Fibroblast of the conjunctiva (primary cell): ENCODE measurements around the gene LASP1NB.
"Not testable (repeated sequence)": the region's sequence is repeated elsewhere in the genome, so short reads cannot be mapped to it uniquely, and the experiment has no call there.

Source experiments
- DNase-seq: peaks from one replicate; pipeline ENCODE4 v3.0.0-alpha.2; 2010; ENCODE audit warnings: low read depth

The LASP1NB gene

DNA sequence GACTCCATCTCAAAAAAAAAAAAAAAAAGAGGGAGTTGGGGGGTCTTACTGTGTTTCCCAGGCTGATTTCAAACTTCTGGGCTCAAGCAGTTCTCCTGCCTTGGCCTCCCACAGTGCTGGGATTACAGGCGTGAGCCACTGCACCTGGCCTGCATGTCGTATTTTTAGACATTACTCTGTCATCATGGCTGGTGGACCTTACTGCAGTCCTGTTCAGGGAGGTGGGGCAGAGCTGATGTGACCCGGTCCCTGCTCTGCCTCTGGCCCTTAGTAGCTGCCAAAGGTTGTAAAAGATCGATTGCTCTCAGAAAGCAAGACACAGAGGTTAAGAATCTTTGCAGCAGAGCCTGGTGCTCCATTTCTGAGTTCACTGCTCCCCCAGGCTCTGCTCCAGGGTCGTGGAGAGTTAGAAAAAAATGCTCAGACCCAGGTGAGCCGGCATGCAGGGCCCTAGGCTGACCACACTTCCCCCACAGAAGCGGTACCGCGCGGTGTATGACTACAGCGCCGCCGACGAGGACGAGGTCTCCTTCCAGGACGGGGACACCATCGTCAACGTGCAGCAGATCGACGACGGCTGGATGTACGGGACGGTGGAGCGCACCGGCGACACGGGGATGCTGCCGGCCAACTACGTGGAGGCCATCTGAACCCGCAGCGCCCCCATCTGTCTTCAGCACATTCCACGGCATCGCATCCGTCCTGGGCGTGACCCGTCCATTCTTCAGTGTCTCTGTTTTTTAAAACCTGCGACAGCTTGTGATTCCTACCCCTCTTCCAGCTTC is 7.1 kb upstream of the LASP1NB start:
- DNase-seq, result no peak

DNA sequence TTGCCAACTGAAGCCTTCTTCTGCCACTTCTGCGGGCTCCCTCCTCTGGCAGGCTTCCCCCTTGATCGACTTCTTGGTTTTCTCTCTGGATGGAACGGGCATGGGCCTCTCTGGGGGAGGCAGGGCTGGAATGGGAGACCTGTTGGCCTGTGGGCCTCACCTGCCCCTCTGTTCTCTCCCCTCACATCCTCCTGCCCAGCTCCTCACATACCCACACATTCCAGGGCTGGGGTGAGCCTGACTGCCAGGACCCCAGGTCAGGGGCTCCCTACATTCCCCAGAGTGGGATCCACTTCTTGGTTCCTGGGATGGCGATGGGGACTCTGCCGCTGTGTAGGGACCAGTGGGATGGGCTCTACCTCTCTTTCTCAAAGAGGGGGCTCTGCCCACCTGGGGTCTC is 6.5 kb upstream of the LASP1NB start:
- DNase-seq, result no peak

DNA sequence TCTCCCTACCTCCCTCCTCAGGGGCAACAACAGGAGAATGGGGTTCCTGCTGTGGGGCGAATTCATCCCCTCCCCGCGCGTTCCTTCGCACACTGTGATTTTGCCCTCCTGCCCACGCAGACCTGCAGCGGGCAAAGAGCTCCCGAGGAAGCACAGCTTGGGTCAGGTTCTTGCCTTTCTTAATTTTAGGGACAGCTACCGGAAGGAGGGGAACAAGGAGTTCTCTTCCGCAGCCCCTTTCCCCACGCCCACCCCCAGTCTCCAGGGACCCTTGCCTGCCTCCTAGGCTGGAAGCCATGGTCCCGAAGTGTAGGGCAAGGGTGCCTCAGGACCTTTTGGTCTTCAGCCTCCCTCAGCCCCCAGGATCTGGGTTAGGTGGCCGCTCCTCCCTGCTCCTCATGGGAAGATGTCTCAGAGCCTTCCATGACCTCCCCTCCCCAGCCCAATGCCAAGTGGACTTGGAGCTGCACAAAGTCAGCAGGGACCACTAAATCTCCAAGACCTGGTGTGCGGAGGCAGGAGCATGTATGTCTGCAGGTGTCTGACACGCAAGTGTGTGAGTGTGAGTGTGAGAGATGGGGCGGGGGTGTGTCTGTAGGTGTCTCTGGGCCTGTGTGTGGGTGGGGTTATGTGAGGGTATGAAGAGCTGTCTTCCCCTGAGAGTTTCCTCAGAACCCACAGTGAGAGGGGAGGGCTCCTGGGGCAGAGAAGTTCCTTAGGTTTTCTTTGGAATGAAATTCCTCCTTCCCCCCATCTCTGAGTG is 5.9 kb upstream of the LASP1NB start:
- no peak for DNase-seq

DNA sequence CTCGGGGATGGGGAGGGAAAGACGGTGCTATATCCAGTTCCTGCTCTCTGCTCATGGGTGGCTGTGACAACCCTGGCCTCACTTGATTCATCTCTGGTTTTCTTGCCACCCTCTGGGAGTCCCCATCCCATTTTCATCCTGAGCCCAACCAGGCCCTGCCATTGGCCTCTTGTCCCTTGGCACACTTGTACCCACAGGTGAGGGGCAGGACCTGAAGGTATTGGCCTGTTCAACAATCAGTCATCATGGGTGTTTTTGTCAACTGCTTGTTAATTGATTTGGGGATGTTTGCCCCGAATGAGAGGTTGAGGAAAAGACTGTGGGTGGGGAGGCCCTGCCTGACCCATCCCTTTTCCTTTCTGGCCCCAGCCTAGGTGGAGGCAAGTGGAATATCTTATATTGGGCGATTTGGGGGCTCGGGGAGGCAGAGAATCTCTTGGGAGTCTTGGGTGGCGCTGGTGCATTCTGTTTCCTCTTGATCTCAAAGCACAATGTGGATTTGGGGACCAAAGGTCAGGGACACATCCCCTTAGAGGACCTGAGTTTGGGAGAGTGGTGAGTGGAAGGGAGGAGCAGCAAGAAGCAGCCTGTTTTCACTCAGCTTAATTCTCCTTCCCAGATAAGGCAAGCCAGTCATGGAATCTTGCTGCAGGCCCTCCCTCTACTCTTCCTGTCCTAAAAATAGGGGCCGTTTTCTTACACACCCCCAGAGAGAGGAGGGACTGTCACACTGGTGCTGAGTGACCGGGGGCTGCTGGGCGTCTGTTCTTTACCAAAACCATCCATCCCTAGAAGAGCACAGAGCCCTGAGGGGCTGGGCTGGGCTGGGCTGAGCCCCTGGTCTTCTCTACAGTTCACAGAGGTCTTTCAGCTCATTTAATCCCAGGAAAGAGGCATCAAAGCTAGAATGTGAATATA is 4.8 kb upstream of the LASP1NB start:
- no peak for DNase-seq

DNA sequence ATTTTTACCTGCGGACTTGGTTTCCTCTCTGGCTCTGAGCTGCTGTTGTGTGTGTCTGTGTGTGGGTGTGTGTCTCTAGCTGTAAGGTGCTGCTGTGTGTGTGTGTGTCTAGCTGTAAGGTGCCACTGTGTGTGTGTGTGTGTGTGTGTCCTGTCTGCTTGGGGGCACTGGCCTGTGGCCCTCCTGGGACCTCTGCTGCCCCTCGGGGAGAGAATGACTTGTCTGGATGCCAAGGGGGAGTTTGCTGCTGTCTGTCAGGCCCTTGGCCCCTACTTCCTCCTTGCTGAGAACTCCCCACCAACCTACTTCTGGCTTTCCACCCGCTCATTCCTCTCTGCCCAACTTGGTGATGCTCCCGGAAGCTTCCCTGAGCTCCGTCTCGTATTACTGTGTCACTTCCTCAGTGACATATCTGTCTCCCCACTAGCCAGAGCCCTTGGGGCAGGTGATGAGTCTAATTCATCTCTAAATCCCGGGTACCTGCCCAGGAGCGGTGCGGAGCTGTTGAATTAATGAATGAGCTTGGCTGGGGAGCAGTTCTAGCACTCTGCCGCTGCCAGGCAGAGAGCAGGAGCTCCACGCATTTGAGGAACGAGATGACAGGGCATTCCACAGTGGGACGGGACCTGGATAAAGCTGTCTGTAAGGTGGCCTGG is 3.5 kb upstream of the LASP1NB start:
- no peak for DNase-seq

DNA sequence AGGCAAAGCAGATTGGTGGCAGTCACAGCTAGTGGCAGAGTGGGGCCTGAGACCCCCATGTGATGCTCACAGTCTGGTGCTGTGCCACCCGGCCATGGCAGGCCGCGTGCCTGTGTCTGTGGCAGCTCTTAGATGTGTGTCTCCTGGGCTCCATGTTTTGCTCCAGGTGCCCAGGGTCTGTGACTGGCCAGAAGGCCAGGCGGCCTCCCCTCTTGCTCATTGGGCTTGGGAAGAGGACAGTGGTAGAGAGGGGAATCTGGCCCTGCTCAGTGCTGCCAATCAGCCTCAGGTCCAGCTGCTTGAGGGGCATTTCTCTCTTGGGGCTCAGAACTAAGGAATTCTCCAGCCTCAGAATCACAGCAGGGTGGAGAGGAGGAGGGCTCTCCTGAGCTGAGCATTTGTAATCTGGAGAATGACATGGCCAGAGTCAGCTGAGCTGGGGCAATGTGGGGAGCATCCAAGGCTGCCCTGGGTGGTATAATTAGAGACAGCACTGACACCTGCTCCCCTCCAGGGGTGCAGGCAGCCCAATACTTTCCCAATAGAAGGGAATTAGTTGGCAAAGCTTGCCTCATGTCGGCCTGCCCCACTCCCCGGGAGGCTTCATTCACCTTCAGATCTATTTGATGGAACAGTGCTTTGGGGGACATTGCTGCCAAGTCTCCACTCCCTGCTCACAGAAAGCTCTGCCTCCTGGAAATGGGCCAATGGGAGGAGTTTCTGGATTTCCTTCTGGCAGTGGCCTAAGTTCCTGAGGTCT is 2.7 kb upstream of the LASP1NB start:
- DNase-seq, result peak; percentile 79

DNA sequence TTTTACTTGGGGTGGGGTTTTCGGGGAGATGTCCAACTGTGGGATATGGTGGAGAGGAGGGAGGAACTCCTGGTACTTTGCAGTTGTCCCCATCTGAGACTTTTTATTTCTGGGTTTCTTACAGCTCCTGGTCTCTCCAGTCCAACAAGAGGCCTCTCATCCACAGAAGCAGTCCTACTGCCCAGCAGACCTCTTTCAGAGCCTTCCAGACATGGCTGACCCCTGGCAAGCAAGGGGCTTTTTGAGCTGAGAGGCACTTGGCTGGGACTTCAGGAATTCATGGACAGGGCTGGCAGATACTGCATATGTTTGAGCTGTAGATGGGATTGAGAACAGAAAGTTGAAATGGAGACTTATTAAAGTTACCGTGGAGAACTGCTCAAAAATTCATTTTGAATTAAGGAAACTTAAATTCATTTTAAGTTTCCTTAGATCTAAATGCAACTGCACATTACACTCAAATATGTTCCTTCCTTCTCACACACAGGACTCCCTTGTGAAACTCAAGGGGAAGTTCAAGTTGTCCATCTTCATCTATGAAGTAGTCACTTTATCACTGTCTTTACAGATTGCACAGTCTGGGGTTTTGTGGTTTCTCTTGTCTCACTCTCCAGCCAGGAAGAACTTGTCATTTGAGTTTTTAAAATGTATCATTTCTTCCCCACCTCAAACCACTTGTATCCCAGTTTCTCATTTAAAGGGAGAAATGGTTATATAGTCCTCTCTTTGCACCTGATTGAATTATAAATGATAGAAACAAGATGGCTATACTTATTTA is 1.1 kb downstream of the LASP1NB start:
- DNase-seq, result no peak

DNA sequence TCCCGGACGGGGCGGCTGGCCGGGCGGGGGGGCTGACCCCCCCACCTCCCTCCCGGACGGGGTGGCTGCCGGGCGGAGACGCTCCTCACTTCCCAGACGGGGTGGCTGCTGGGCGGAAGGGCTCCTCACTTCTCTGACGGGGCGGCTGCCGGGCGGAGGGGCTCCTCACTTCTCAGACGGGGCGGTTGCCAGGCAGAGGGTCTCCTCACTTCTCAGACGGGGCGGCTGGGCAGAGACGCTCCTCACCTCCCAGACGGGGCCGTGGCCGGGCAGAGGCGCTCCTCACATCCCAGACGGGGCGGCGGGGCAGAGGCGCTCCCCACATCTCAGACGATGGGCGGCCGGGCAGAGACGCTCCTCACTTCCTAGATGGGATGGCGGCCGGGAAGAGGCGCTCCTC is 5.4 kb downstream of the LASP1NB start:
- DNase-seq, result not testable (repeated sequence)

DNA sequence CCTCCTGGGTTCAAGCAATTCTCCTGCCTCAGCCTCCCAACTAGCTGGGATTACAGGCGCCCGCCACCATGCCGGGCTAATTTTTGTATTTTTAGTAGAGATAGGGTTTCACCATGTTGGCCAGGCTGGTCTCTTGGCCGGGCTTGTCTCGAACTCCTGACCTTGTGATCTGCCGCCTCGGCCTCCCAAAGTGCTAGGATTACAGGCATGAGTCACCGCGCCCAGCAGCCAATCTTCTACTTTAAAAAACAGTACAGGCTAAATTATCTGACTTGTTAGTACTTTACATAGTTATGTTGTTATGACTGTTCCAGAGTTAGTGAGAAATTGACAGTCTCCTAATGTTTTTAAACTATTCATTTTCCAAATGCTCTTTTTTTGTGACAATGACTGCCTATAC is 8.5 kb downstream of the LASP1NB start:
- not testable (repeated sequence) for DNase-seq

DNA sequence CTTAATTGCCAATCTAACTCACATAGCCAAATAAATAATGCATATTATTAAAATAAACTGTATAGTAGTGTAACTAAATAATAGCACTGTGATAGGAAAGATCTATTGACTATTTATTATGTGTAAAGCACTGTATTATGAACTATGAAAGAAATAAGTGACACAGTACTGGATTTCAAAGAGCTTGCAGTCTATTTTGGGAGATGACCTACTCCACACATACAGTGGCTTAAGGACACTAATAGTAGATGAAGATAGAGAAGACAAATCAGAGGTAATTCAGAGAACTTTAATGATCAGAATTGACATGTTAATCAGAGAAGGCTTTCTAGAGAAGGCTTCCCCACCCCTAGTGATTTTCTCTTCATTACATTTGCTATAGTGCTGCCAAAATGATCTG is 14.6 kb downstream of the LASP1NB start:
- no peak for DNase-seq

DNA sequence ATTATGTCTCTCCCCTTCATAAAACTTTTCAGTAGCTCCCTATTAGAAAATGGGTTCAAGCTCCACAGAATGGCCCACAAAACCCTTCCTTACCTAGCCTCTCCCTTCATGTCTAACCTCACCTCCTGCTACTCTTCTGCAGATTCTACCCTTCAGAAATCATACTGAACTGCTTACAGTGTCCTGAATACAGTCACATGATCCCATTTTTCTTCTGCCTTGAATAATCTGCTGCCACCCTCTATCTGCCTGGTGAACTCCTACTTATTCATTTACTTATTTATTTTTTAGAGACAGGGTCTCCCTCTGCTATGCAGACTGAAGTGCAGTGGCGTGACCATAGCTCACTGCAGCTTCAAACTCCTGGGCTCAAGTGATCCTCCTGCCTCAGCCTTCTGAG is 15.0 kb downstream of the LASP1NB start:
- no peak for DNase-seq

DNA sequence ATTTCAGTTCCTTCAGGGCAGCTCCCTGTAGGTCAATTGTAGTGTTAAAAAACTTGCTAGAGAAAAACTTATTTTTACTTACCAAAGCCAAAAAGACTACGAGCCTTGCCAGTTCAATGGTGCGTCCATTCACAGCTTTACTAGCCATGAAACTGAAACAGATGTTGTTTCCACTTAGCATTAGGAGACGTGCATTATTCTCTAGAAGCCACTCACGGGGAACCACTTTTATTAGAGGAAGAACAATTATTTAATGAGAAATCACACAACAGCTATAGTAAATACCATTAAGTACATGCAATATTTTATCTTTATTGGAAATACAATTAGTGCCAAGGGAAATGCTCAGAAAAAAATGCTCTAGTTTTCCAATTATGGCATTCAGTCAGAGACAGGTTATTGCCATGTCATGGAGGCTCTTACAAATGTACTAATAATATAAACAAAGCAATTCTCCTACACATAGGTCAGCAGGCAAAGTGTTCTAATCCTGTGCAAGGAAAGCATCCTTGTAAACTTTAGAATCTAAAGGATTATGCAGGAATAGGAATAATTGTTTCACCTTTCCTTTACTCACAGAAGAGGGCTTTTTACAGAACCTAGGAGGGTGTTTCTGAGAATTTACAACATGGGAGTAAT is 17.4 kb downstream of the LASP1NB start:
- DNase-seq, result no peak

DNA sequence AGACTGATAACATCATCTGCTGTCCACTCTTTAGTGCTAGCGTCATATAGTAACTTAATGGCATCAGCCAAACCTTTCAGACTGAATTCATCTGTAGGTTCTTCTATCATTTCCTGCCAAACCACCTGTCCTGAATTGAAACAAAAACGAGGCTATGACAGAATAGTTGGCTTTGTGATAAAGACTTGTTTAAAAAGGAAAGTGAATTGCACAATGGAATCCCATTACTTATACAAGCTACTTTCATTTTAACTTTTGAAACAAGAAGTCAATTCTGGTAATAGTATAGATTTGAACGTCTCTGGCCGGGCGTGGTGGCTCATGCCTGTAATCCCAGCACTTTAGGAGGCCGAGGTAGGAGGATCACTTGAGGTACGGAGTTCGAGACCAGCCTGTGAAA is 18.2 kb downstream of the LASP1NB start:
- DNase-seq, result no peak

DNA sequence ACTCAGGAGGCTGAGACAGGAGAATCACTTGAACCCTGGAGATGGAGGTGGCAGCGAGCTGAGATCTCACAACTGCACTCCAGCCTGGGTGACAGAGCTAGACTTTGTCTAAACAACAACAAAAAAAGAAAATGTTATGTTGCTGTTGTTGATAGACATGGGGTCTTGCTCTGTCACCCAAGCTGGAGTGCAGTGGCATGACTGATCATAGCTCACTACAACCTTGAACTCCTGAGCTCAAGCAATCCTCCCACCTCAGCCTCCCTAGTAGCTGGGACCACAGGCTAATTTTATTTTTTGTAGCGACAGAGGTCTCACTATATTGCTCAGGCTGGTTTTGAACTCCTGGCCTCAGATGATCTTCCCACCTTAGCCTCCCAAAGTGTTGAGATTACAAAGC is 21.8 kb downstream of the LASP1NB start:
- no peak for DNase-seq

DNA sequence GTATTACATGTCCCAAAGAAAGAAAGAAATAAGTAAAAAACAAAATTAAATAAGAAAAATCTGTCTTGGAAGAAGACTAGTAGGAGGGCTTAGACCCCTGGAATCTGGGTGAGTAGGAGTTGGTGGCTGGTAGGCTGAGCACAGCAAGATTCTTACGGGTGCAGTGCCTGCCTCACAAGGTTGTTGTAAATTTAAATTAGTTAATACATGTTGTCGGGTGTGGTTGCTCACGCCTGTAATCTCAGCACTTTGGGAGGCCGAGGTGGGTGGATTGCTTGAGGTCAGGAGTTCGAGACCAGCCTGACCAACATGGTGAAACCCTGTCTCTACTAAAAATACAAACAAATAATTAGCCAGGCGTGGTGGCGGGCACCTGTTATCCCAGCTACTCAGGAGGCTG is 28.4 kb downstream of the LASP1NB start:
- DNase-seq, result not testable (repeated sequence)

DNA sequence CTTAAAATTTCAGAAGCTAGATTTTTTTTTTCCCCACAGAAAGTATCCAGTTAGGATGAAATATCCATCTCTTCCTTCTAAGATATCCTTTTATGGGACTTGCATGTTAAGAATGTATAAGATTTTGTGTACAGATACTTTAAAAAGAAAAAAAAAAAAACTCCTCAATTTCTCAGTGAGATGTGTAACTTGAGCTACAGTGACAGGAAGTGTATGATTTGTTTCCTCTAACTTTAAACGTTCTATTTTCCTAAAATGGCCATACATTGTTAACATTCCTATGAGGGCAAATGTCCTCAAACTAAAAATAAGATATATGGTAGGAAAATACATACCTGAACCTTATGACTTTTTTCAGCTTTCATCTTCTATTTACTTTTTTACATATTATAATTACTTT is 32.9 kb downstream of the LASP1NB start:
- no peak for DNase-seq

DNA sequence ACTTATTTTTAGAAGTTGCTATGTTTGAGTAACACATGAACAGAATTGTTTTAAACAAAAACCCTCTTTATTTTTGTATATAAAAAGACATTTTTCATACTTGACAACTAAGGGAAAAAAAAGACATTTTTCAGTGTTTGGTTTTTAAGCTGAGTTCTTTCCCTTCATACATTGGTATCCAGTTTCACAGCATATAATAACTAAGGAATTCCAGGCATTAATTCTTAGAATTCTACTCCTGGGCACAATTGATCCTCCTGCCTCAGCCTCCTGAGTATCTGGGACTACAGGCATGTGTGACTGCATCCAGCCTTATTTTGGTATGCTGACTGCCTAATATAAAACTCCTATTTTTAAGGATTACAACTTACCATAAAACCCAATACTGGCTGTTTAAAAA is 33.3 kb downstream of the LASP1NB start:
- no peak for DNase-seq

DNA sequence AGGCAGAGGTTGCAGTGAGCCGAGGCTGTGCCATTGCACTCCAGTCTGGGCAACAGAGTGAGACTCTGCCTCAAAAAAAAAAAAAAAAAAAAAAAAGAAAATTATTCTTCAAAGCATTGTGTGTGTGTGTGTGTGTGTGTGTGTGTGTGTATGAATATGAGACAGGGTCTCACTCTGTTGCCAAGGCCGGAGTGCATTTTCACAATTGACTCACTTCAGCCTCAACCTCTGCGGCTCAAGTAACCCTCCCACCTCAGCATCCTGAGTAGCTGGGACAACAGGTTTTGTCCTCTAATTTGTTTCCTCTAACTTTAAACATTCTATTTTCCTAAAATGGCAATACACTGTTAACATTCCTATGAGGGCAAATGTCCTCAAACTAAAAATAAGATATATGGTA is 34.1 kb downstream of the LASP1NB start:
- no peak for DNase-seq

DNA sequence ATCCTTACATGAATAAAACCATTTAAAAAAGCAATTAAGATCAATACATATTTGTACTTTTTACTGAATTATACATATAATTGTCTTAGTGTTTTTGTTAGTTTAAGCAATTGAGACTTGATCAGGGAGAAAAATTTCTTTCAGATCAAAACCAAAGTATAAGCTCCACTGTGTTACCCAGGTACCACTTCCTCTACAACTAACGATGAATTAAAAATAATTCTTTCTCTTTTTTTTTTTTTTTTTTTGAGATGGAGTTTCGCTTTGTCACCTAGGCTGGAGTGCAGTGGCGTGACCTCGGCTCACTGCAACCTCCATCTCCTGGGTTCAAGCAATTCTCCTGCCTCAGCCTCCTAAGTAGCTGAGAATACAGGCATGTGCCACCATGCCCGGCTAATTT is 35.0 kb downstream of the LASP1NB start:
- no peak for DNase-seq

DNA sequence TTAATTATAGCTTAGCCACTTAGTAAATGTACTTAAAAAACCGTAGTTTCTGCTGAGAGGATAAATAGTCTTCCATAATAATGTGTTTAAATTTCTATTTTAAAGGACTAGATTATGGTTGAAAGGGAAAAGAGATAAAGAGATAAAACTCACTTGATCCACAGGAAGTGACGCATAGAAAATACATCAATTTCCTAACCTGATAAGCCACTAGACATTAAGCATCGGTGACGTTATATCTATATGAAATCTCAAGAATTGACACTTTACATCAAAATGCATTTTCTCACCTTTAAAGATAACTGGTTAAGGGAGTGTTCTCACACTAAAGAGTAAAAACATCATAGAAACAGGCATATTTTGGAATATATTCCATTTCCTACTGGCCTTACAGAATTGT is 36.0 kb downstream of the LASP1NB start:
- no peak for DNase-seq
